Right renal cortex interstitium (tissue), 3 donors: ENCODE measurements around the gene FAM117B. TPM values are rescaled to one million over a fixed set of nuclear protein-coding genes. Genes with fewer than 3 reads are reported as not detected.
"Not testable (repeated sequence)": the region's sequence is repeated elsewhere in the genome, so short reads cannot be mapped to it uniquely, and the experiment has no call there.

Experiments used
- DNase-seq, 3 donors: peaks; one replicate each; pipeline ENCODE4 v3.0.0-alpha.2; 2013; ENCODE audit warnings: low read depth in 3 of 3, low spot score in 2 of 3
- polyA plus RNA-seq, 3 donors: library from polyadenylated mRNA; unstranded; fragments of 120-200 nt; gene quantifications; one replicate each; pipeline ENCODE4 v1.2.1, GENCODE V29; 2013; ENCODE audit not compliant: insufficient read length in 3 of 3

FAM117B gene
- polyA plus RNA-seq, 3 donors = 29.0 to 31.5 (median 31.4) TPM

DNA sequence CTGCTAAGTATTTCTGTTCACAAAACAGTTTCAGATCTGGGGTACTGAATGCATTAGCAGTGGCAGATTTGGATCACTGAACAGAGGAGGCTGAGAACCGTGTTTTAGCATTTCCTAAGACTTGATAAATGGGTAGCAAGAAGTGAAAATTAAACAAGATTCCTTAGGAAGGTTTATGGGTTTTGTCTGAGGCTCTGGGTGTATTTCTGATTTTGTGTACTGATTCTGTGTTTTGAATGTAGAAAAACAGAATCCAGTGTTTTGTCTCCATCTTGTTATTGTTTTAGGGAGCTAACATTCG is 1.4 kb downstream of the FAM117B start:
- peak in 1 of 3 donors; percentile 63 for DNase-seq

DNA sequence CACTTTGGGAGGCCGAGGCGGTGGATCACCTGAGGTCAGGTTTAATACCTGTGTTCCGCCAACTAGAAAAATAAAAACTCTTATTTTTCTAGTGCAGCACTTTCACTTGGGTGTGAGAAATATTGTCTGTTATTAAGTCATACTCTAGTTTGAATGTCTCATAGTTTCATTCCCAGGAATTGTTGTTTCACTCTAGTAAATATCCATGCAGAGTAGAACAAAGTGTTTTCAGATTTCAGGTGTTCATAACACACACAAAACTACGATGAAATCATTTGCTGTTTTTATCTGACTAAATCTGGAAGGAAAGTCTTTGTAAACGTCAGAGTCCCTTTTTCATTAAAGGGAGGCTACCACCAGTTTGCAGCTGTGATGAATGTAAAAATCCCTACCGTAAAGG is 4.0 kb downstream of the FAM117B start:
- no peak for DNase-seq

DNA sequence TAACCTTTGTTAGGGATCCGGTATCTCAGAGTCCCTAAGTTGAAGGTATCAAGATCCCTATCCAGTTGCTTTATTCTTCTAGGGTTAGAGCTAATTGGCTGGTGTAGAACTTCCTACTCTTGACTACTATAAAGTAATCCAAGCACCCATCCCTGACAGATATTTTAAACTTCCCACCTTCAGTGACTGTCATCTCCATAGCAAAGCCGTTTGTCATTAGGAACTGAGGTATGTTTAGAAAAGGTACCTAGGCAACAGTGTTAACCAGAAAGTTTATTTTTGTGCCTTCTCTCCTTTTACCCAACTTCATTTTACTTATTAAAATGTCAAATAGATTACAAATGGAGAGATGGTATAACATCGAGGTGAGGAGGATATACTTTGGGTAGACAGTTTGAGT is 4.5 kb downstream of the FAM117B start:
- no peak for DNase-seq

DNA sequence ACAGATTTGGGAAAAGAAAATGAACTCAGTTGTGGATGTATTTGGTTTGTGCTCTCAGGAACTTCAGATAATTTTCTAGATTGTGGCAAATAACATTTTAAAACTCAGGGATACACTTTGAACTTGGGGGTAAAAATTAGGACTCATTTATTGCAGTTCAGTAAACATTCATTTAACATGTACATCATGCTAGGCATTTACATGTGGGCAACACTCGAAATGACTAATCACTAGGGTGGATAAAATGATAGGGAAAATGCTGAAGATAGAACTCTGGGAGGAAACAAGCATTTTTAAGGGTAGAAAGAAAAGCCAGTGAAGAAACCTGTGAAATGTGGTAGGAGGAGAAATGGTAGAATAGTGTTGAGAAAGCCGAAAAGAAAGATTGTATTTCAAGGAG is 7.8 kb downstream of the FAM117B start:
- DNase-seq = no peak

DNA sequence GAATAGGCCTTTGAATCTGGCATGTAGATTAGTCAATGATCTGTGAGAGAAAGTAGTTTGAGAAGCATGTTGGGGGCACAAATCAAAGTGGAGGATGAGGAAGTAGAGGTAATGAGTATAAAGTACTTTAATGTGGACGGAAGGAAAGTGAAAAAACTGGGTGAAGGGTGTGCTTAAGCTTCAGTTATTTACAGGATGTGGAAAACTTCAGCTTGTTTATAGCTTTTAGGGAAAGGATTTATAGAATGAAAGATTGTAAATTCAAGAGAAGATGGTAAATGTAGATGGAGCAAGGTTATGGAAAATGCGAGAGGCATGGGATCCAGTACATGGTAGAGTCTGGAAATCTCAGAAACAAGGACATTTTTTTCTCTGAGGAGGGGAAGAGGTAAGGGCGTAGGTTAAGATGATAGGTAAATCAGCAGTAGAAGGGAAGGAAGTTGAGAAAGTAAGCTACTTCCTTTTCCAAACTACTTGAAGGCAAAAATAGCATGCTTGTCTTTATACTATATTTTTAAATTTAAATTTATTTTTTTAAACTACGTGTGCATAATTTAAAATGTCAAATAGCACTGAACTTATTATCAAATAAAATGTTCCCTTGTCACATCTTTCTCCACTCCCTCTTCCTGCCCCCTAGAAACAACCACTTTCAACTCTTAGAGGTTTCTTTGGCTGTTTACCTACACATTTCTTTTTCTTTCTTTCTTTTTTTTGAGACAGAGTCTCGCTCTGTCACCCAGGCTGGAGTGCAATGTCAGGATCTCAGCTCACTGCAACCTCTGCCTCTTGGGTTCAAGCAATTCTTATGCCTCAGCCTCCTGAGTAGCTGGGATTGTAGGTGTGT is 8.5 kb downstream of the FAM117B start:
- DNase-seq = no peak

DNA sequence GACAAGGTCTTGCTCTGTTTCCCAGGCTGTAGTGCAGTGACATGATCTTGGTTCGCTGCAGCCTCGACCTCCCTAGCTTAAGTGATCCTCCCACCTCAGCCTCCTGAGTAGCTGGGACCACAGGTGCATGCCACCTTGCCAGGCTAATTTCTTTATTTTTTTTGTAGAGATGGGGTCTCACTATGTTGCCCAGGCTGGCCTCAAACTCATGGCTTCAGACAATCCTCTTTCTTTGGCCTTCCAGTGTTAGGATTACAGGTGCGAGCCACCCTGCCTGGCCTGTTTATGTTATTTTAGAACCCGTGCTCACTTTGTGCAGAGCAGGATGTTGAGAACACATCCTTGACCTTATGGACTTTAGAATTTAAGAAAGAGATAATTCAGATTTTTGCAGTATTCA is 17.4 kb downstream of the FAM117B start:
- no peak for DNase-seq

DNA sequence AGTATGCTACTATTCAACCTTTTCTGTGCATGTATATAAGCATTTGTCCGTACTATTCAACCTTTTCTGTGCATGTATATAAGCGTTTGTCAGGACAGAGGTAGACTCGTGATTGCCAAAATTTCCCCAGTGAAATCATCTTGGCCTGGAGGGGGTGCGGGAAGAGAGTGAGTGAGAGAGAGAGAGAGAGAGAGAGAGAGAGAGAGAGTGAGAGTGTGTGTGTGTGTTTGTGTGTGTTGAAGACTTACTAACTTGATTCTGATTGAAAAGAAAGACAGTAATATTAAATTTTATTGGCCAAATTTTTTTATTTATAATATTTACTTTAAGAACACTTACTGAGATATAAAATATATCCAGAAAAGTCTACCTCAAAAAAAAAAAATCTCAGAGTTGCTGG is 19.1 kb downstream of the FAM117B start:
- no peak for DNase-seq

DNA sequence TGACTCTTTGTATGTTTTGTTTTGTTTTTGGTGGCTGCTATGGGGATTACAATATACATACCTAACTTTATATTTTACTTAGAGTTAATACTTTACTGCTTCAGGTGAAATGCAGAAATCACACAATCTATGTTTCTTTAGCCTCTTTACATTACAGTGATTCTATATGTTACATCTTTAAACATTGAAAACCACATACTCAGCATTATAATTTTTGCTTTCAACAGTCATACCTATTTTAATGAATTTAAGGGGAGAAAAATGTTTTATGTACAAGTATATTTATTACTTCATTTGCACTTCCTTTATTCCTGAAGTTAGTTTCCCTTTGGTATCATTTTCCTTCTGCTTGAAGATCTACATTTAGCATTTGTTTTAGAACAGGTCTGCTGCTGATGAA is 23.1 kb downstream of the FAM117B start:
- no peak for DNase-seq

DNA sequence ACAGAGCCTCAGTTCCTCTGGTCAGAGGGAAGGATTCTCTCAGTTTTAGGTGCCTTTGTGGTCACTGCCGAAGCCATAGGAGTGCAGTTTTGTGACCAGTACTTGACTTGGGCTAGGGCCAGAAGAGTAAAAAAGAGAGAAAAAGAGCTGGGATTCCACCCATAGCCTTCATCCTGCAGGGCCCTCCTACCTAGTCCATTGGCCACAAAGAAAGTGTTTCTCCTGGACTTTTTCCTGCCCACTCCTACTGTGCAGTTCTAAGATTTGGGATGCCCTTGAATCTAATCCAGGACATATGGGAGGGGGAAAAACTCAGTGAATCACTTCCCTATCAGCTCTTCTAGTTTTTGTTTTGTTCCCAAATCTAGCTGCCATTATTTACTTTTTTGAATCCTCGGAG is 26.0 kb downstream of the FAM117B start:
- no peak for DNase-seq

DNA sequence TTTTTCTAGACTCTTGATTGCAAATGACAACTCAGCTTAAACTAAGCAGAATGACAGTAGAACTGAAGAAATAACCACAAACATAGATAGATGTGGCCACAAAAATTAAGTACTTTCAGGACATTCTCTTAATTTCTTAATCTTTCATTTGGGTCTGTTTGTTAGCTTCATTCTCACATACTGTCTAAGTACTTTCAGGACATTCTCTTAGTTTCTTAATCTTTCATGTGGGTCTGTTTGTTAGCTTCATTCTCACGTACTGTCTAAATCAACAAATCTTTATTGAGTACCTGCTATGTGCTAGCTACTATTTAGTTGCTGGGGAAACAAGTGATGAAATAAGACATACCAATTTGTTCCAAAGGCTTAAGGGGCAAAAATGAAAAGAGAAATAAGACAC is 35.1 kb downstream of the FAM117B start:
- DNase-seq = no peak

DNA sequence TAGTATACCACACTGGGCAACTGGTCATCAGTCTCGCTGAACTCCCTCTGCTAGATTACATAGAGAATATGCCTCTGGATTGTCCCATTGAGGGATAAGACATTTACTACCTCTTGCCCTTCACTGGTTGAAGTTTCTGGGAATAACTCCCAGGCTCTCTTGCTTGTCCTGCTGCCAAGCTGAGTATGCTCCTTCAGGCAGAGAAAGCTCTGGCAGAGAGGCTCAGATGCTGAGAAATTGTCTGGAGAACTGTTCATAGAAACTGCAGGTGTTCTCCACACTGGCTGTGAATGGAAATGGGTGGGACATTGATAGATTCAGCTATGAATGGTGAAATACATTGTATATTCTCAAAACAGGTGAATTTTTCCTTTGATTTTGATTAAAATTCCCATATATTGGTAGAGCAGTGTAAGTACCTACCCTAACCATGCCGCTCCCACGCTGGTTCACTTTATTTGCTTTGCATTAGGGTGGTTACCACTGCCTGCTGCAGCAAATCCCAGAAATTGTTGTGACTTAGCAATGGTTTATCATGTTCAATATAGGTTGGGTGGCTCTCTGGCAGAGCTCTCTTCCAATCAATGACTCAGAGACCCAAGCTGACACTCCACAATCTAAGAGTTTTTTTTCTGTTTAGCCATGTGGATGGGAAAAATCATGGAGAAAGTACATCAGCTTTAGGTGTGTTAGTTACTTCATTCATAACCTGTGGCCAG is 36.7 kb downstream of the FAM117B start:
- no peak for DNase-seq

DNA sequence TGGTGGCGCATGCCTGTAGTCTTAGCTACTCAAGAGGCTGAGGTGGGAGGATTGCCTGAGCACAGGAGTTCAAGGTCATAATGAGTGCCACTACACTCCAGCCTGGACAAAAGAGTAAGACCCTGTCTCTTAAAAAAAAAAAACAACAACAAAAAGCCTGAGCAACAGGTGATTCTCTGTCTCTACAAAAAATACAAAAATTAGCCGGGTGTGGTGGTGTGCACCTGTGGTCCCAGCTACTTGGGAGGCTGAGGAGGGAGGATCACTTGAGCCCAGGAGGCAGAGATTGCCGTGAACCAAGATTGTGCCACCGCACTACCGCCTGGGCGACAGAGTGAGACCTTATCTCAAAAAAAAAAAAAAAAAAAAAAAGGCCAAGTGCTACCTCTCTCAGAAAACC is 40.3 kb downstream of the FAM117B start:
- DNase-seq = not testable (repeated sequence)

DNA sequence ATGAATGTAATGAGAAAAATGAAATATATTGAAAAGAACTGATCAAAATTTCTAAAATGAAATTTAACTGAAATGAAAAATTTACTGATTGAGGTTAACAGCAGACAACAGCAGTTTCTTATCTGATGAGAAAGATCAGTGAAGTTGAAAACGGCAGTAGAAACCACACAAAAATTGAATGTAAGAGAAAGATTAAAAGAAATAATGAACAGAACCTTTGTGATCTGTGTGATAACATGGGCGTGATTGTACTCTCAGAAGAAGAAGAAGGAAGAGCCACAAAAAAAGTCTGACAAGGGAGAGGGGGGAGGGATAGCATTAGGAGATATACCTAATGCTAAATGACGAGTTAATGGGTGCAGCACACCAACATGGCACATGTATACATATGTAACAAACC is 45.2 kb downstream of the FAM117B start:
- no peak for DNase-seq

DNA sequence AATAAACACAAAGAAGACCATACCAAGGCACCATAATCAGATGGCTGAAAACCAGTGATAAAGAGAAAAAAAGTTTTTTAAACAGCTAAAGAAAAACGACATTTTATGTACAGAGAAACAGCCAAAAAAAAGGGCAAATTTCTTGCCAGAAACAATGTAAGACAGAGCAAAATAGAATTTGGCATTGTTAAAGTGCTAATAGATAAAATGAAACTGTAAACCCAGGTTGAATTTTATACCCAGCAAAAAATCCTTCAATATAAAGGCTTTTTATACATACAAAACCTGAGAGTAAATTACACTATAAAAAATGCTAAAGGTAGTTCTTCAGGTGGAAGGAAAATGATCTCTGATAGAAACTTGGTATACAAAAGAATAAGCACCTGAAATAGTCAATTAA is 45.7 kb downstream of the FAM117B start:
- no peak for DNase-seq

DNA sequence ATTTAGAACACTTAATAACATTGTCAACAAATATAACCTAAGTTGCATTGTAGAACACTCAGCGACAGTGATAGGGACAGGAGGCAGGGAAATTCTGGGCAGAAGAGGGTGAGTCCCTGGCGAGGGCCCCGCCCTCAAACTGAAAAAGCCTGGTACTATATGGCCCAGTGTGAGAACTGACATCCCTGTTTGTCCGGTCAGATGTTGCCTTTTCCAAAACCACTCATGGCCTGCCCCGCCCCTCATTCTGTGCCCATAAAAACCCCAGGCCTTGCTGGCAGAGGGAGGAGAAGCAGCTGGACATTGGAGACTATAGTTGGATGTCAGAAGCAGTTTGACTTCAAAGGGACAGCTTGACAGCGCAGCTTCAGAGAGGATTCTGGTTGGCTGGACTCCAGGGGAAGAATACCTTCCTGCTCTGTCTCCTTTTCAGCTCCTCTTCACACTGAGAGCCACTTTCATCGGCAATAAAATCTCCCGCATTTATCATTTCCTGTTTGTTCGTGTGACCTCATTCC is 47.0 kb downstream of the FAM117B start:
- DNase-seq = no peak

DNA sequence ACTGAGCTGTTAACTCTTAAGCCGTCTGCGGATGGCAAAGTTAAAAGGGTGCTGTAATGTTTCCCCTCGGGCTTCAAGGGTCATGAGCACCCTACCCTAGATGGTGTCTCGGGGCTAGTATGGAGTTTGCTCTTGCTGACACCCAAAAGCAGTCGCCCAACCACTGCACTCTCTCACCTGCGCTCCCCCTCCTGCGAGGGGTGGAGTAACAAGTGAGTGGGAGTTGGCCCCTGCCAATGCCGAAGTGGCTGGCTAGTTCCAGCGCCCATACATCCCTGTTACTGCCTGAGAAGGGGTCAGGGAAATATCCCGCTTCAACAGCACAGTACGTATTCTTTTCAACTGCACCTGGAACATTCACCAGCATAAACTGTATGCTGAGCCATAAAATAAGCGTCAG is 47.5 kb downstream of the FAM117B start:
- no peak for DNase-seq

DNA sequence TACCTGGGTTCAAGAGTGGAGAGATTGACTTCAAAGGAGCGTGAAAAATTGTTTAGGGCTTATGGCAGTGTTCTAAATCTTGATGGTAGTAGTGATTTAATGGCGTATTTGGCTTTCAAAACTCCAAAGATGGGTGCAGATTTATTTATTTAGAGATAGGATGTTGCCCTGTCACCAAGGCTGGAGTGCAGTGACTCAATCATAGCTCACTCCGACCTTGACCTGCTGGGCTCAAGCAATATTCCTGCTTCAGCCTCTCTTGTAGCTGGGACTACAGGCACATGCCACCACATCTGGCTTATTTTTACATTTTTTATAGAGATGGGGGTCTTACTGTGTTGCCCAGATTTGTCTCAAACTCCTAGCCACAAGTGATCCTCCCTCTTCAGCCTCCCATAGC is 52.5 kb downstream of the FAM117B start:
- no peak for DNase-seq

DNA sequence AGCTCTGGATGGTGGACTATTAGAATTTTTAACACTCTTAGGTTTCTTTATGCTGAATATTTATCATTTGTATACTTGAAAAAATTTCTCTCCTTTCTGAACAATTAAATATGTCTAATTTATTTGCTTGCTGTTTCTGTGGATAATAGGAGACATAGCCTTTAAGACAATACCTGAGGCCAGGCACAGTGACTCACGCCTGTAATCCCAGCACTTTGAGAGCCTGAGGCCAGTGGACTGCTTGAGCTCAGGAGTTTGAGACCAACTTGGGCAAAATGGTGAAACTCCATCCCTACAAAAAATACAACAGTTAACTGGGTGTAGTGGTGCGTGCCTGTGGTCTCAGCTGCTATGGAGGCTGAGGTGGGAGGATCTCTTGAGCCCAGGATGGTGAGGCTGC is 54.7 kb downstream of the FAM117B start:
- no peak for DNase-seq

DNA sequence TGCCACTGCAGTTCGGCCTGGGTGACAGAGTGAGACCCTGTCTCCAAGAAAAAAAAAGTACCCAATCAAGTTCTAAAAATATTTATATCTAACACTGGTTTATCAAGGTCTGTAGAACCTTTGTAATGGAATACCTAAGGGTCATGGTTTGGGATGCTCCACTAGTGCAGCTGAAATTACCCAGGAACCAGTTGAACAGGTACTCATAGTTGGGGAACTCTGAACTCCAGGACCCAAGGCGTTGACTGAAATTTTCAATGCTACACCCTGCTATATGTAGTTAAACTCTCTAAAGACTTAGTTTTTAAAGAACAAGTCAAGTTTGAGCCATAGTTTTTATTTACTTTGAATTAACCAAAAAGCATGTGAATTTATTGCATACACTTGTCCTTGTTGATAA is 55.1 kb downstream of the FAM117B start:
- DNase-seq = no peak

DNA sequence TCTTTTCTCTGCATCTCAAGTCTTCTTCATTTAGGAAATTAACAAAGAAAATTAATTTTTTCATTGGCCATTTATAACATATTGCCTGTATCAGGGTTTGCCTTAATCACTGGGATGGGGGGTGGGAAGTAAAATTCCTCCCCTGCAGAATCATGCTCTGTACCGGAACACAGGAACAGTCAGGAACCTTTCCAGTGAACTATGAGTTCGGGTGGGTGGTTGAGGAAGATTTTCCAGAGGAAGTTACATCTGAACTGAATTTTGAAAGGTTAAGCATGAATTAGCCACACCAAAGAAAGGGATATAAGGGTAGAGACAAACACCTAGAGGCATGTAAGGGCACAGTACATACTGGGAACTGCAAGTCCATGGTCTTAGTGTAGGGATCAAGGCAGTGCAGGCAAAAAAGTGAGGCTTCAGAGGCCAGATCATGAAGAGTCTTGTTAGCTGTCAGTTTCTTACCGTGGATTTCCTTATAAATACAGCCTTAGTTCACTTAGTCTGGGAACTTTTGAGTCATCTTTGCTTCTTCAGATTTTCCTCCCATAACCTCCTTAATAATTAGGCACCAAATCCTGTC is 55.6 kb downstream of the FAM117B start:
- DNase-seq = no peak

DNA sequence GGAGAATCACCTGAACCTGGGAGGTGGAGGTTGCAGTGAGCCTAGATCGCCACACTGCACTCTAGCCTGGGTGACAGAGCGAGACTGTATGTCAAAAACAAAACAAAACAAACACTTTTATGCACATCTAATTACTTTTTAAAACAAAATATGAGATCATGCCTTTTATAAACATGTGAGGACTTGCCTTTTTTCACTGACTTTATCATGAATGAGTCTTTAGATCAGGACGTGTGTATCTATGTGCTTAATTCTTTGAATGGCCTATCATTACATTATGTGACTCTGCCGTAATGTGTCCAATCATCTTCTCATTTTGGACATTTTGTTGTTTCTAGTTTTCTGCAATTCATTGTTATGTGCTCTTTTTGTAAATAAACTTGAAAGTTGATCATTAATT is 58.7 kb downstream of the FAM117B start:
- no peak for DNase-seq

DNA sequence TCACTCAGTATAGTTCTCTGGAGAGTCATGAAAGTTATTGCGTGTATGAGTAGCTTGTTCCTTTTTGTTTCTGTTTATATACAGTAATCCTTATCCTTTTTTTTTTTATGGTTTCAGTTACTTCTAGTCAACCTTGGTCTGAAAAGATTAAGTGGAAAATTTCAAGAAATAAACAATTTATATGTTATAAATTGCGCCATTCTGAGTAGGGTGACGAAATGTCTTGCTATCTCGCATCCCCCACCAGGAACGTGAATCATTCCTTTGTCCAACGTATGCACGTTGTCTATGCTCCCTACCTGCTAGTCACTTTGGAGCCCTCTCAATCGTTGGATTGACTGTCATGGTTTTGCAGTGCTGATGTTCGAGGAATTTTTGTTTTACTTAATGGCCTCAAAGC is 60.4 kb downstream of the FAM117B start:
- no peak for DNase-seq
